GM21786 (cell line): ENCODE data around the gene COG3.
"Not testable (repeated sequence)": the region's sequence is repeated elsewhere in the genome, so short reads cannot be mapped to it uniquely, and the experiment has no call there.

Experiments
- ATAC-seq: cut with Tn5 transposase; IDR thresholded peaks from one replicate; pipeline ENCODE4 v1.9.1; 2021; ENCODE audit not compliant: unreplicated experiment

COG3 gene, protein sequence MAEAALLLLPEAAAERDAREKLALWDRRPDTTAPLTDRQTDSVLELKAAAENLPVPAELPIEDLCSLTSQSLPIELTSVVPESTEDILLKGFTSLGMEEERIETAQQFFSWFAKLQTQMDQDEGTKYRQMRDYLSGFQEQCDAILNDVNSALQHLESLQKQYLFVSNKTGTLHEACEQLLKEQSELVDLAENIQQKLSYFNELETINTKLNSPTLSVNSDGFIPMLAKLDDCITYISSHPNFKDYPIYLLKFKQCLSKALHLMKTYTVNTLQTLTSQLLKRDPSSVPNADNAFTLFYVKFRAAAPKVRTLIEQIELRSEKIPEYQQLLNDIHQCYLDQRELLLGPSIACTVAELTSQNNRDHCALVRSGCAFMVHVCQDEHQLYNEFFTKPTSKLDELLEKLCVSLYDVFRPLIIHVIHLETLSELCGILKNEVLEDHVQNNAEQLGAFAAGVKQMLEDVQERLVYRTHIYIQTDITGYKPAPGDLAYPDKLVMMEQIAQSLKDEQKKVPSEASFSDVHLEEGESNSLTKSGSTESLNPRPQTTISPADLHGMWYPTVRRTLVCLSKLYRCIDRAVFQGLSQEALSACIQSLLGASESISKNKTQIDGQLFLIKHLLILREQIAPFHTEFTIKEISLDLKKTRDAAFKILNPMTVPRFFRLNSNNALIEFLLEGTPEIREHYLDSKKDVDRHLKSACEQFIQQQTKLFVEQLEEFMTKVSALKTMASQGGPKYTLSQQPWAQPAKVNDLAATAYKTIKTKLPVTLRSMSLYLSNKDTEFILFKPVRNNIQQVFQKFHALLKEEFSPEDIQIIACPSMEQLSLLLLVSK

GRCh38 chr13:45464687-45465453 is at the start of gene COG3:
COG3 (plus strand) TSS chr13:45464939; CDS start chr13:45465037, 98 bp downstream.
- ATAC-seq = peak; percentile 95

- no peak for ATAC-seq
These were observed 49.6 kb upstream of the COG3 start for GRCh38 chr13:45415112-45415511.

DNA sequence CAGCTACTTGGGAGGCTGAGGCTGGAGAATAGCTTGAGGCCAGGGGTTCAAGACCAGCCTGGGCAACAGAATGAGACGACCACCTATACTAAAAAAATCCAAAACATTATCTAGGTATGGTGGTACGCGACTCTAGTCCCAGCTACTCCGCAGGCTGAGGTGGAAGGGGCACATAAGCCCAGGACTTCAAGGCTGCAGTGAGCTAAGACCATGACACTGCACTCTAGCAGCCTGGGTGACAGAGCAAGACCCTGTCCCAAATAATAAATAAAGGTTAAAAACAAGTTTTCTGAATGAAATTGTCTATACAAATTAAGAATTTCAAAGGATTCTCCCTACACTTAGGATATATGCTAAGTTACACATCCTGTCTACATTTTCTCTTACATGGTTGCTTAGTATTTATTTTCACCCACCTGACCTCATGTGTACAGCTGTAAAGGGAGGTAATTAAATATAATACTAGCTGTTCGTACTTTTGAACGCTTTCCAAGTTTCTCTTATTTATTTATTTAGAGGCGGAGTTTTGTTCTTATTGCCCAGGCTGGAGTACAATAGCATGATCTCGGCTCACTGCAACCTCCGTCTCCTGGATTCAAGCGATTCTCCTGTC is 48.1 kb upstream of the COG3 start:
- no peak for ATAC-seq

DNA sequence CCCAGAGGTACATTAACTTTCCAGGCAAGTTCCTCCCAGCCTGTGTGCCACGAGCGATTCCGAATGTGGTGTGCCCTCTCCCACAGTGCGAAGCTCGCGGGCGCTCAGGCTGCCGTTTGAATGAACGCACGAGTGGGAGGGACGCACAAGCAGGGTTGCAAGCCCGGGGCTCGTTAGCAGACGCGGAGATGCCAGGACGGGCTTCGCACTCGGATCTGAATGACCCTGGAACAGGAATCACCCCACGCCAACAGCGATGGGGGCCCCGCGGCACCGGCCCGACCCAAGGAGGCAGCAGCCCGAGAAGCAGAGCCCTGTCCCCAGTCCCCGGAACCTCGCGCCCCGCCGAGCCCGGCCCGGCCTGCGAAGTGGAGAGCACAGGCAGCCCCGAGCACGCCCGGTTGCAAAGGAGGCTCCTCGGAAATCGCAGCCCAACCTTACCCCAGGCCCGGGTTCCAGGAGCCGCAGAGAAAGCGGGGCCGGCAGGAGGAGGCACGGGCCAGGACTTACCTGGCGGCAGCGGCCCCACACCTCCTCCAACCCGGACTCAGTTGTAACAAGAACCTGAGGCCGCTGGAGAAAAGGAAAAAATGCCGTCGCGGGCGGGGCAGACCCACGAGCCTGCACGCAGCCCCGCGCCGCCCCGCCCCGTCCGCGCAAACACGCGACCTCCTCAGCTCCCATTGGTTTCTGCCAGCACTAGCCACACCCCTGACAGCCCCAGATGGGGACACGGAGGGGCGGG is 46.8 kb upstream of the COG3 start, which contains the start of gene SLC25A30:
Gene SLC25A30 (minus strand): TSS at position 584 of the 745 bp plus-strand sequence. CDS start 6,948 bp downstream, outside the sequence.
- peak; percentile 88 for ATAC-seq

DNA sequence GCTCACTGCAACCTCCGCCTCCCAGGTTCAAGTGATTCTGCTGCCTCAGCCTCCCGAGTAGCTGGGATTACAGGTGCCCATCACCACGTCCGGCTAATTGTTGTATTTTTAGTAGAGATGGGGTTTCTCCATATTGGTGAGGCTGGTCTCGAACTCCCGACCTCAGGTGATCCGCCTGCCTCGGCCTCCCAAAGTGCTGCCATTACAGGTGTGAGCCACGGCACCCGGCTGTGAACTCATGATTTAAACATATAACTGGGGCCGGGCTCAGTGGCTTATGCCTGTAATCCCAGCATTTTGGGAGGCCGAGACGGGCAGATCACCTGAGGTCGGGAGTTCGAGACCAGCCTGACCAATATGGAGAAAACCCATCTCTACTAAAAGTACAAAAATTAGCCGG is 45.4 kb upstream of the COG3 start:
- not testable (repeated sequence) for ATAC-seq

- no peak for ATAC-seq
These were observed 44.8 kb upstream of the COG3 start for GRCh38 chr13:45419945-45420344.

- ATAC-seq = no peak
These were observed 41.9 kb upstream of the COG3 start for GRCh38 chr13:45422731-45423292.

- ATAC-seq = not testable (repeated sequence)
These were observed 38.5 kb upstream of the COG3 start for GRCh38 chr13:45426056-45426841.

DNA sequence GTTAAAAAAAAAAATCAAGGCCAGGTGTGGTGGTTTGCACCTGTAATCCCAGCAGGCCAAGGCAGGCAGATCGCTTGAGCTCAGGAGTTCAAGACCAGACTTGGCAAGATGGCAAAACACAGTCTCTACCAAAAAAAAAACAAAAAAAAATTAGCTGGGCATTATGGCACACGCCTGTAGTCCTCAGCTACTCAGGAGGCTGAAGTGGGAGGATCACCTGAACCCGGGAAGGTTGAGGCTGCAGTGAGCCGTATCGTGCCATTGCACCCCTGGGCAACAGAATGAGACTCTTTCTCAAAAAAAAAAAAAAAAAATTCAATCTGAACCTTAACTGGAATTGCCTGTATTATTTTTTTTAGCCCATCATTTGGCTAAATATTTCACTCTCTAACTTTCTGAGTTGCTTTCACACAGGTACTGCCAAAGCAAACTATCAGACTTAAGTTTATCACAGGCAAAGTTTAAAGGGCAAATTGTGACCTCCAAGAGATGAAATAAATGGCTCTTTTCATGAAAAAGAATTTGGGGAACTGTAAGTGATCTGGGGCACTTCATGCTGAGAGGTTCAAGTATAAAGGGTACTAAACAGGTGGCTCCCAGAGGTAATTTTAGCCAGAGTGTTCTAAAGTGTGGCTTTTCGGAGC is 31.9 kb upstream of the COG3 start:
- ATAC-seq = no peak

DNA sequence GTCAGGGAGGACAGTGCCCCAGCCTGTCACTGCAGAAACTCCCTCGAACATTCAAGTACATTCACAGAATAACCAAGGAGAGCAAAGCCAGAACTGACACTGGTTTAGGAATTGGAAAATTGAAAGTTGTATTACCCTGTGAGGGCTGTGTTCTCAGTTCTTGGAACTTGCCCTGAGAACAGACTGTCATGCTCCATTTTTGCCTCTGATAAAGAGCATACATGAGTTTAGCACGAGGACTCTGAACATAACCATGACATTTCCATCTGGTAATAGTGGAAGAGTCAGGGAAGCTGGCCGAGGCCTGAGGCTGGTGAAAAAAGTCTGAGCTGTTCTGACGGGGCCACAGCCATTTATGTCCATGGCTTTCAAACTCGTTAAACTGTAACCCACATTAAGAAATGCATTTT is 31.4 kb upstream of the COG3 start:
- ATAC-seq = no peak

DNA sequence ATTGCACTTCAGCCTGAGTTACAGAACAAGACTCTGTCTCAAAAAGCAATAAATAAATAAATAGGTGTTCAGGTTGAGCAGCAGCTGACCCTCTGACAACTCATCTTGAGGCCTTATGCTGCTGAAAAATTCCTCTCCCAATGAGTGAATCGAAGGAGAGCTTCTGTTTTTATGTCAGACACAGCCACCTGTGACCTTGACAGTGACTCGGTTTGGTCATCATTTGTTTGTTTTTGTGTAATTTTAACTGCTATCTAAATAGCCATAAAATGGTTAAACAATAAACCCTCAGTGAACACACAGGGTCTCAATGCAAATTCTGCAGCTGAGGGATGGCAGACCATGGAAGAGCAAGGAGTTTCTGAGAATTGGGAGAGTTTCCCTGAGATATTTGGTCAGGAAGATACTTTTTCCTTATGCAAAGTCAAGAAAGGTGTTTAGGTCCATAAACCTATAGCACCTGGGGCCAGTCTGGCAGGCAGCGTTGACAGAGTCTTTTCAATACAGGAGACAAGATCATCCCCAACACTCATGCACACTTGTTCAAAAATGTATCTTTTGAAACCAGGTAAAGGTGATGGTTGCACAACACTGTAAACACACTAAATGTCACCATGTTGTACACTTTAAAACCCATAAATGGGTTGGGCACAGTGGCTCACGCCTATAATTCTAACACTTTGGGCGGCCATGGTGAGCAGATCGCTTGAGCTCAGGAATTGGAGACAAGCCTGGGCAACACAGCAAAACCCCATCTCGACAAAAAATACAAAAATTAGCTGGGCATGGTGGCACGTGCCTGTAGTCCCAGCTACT is 30.0 kb upstream of the COG3 start:
- ATAC-seq = no peak

DNA sequence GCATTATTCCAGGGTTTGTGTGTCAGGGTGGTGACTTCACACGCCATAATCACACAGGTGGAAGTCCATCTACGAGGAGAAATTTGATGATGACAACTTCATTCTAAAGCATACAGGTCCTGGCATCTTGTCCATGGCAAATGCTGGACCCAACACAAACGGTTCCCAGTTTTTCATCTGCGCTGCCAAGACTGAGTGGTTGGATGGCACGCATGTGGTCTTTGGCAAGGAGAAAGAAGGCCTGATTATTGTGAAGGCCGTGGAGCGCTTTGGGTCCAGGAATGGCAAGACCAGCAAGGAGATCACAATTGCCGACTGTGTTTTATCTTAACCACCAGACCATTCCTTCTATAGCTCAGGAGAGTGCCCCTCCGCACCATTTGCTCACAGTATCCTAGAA is 28.4 kb upstream of the COG3 start:
- no peak for ATAC-seq

- no peak for ATAC-seq
These were observed 27.8 kb upstream of the COG3 start for GRCh38 chr13:45436953-45437352.

GRCh38 chr13:45437947-45438346 is 26.8 kb upstream of the COG3 start:
- no peak for ATAC-seq

GRCh38 chr13:45439008-45439407 is 25.7 kb upstream of the COG3 start:
- no peak for ATAC-seq

DNA sequence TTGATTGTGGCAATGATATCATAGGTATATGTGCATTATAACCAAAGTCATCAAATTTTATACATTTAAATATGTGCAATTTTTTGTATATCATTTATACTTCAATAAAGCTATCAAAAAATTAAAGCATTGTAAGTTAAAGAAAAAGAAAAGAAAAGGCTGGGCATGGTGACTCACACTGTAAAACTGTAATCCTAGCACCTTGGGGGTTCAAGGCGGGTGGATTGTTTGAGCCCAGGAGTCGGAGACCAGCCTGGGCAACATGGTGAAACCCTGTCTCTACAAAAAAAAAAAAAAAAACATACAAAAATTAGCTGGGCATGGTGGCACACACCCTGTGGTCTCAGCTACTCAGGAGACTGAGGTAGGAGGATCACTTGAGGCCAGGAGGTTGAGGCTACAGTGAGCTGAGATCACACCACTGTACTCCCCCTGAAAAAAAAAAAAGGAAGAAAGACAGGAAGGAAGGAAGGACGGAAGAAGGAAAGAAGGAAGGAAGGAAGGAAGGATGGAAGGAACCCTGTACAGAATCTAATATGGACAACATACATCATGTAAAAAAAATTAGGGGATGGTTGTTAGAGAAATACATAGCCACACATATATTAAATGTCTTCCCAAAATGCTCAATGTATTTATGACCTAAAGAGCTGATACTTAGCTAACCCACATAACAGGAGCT is 24.8 kb upstream of the COG3 start:
- no peak for ATAC-seq

DNA sequence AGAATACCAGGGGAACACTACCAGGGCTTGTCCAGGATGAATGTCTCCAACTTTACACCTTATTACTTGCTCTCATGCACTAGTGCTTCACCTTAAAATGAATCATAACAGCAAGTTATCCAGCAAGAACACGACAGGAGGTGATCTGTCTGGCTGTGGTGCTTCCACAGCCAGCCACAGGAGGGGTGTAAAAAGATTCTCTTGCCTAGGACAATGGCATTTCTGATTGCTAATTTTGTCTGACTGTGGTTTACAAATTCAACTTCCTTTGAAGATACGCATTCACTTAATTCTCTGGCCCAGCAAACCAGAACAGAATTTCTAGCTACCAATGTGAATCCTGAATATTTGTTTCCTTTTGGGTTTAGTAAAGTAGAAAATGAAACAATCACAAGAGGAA is 23.1 kb upstream of the COG3 start:
- ATAC-seq = no peak
